B cell (primary cell): ENCODE results near the gene TFEC. TPM values are rescaled to one million over a fixed set of nuclear protein-coding genes. Genes with fewer than 3 reads are reported as not detected.

Experiments
- ATAC-seq: fragments of 200-7000 bp; cut with Tn5 transposase; one replicate; pipeline ENCODE4 v1.10.0; 2021; ENCODE audit warnings: low read depth, mild to moderate bottlenecking, moderate number of reproducible peaks, moderate library complexity
- CTCF ChIA-PET: fragments of 350-600 bp; sonication (Branson Sonifier 250); formaldehyde crosslinking; loops from one replicate; lab custom pipeline; 2021; ENCODE audit warnings: antibody characterized with exemption, inconsistent platforms; lab: Charles Lee
- POLR2A ChIA-PET: fragments of 350-600 bp; sonication (Branson Sonifier 250); formaldehyde crosslinking; loops from one replicate; lab custom pipeline; 2021; ENCODE audit warnings: antibody characterized with exemption; lab: Charles Lee
- DNase-seq: peaks from one replicate; pipeline ENCODE4 v3.0.0; 2013
- H2AFZ ChIP-seq: 2 replicates; pipeline ENCODE4 v1.6.1; 2012; ENCODE audit warnings: mild to moderate bottlenecking, low read depth, low read length; ENCODE audit not compliant: insufficient read depth, poor library complexity, severe bottlenecking
- H3K27ac ChIP-seq, 2 donors: 1 replicate in 1 of 2; 2 replicates in 1 of 2; pipeline ENCODE4 v1.5.1; 2012 to 2013; ENCODE audit warnings: low read length in 2 of 2, mild to moderate bottlenecking in 2 of 2, moderate library complexity in 1 of 2
- H3K27me3 ChIP-seq, 4 experiments: fragments of 200-600 bp in 1 of 4; sonication (generic) in 1 of 4; replicated peaks in 1 of 4; 1 replicate in 2 of 4; 2 replicates in 2 of 4; pipeline versions ENCODE4 v1.6.1 to v1.7.0; 2013 to 2016; ENCODE audit warnings: low read length in 3 of 4, mild to moderate bottlenecking in 2 of 4, mixed read lengths in 1 of 4, moderate library complexity in 1 of 4; ENCODE audit not compliant: insufficient read depth in 4 of 4, control insufficient read depth in 3 of 4; ENCODE audit errors: control extremely low read depth in 1 of 4
- H3K36me3 ChIP-seq, 2 experiments: replicated peaks in 1 of 2; 1 replicate in 1 of 2; 2 replicates in 1 of 2; pipeline versions ENCODE4 v1.6.1 to v1.7.1; 2013; ENCODE audit warnings: low read length in 1 of 2; ENCODE audit not compliant: insufficient read depth in 2 of 2, control insufficient read depth in 1 of 2; ENCODE audit errors: control extremely low read depth in 1 of 2, extremely low read depth in 1 of 2
- H3K4me1 ChIP-seq, 2 donors: fragments of 200-600 bp in 1 of 2; sonication (generic) in 1 of 2; 1 replicate in 1 of 2; 2 replicates in 1 of 2; pipeline versions ENCODE4 v1.5.1 to v1.6.1; 2013 to 2017; ENCODE audit warnings: low read length in 2 of 2; ENCODE audit not compliant: control insufficient read depth in 2 of 2, insufficient read depth in 2 of 2
- H3K4me2 ChIP-seq: replicated peaks from 2 replicates; pipeline ENCODE3; 2012; ENCODE audit warnings: mild to moderate bottlenecking, low read depth, low read length; ENCODE audit not compliant: poor library complexity, severe bottlenecking
- H3K4me3 ChIP-seq, 5 experiments: fragments of 200-600 bp in 1 of 5; sonication (generic) in 1 of 5; 1 replicate in 3 of 5; 2 replicates in 2 of 5; pipeline versions ENCODE4 v1.5.1 to v1.7.0; 2011 to 2016; ENCODE audit warnings: low read length in 4 of 5, mild to moderate bottlenecking in 4 of 5, low read depth in 2 of 5, control low read depth in 1 of 5, moderate library complexity in 1 of 5; ENCODE audit not compliant: insufficient read depth in 1 of 5; ENCODE audit errors: control extremely low read depth in 1 of 5, extremely low read depth in 1 of 5
- H3K79me2 ChIP-seq: fragments of 200-600 bp; sonication (generic); one replicate; pipeline ENCODE4 v1.6.0; 2016; ENCODE audit warnings: low read length; ENCODE audit not compliant: control insufficient read depth, insufficient read depth
- H3K9ac ChIP-seq: fragments of 200-600 bp; sonication (generic); 2 replicates; pipeline ENCODE4 v1.6.1; 2017; ENCODE audit warnings: mild to moderate bottlenecking, low read length, moderate library complexity
- H3K9me3 ChIP-seq, 3 donors: one replicate each; pipeline versions ENCODE4 v1.6.1 to v1.7.1; 2013; ENCODE audit warnings: low read length in 2 of 3; ENCODE audit not compliant: control insufficient read depth in 2 of 3, insufficient read depth in 1 of 3; ENCODE audit errors: control extremely low read depth in 1 of 3
- H4K20me1 ChIP-seq: 2 replicates; pipeline ENCODE4 v1.6.0; 2012; ENCODE audit warnings: mild to moderate bottlenecking, low read length; ENCODE audit not compliant: insufficient read depth, control insufficient read depth, poor library complexity, severe bottlenecking
- H3K27ac Mint-ChIP-seq: one replicate; pipeline ENCODE4 v1.8.0; 2021; ENCODE audit warnings: mixed read lengths
- H3K27me3 Mint-ChIP-seq: one replicate; pipeline ENCODE4 v1.8.0; 2021; ENCODE audit warnings: mixed read lengths
- H3K4me1 Mint-ChIP-seq: one replicate; pipeline ENCODE4 v1.8.0; 2021; ENCODE audit warnings: mixed read lengths
- H3K4me3 Mint-ChIP-seq: one replicate; pipeline ENCODE4 v1.8.0; 2021; ENCODE audit warnings: mixed read lengths
- H3K9me3 Mint-ChIP-seq: one replicate; pipeline ENCODE4 v1.8.0; 2022; ENCODE audit warnings: mixed read lengths; ENCODE audit not compliant: insufficient read depth
- EZH2 ChIP-seq: IDR thresholded peaks from 2 replicates; pipeline ENCODE4 v1.6.1; 2012; ENCODE audit warnings: borderline replicate concordance, low read depth, mild to moderate bottlenecking, moderate library complexity, low read length; ENCODE audit not compliant: insufficient read depth, poor library complexity, severe bottlenecking
- WGBS: methylation state at CpG from one replicate; pipeline ENCODE4 v1.1.5; 2013; ENCODE audit warnings: missing lambda C conversion rate; ENCODE audit not compliant: insufficient coverage; 5-methylcytosine and 5-hydroxymethylcytosine counted together
- intact Hi-C: fragments of 100-400 bp; cut with micrococcal nuclease; formaldehyde crosslinking; loops from one replicate; pipeline ENCODE4 v1.10.0; 2022
- polyA plus RNA-seq: library from polyadenylated mRNA; depleted of rRNA; stranded (reverse); fragments of >200 nt; gene quantifications from 2 replicates; pipeline ENCODE4 v1.2.3, GENCODE V29; 2012
- total RNA-seq, 2 donors: library from RNA; stranded (reverse); fragments of 120-200 nt in 1 of 2; gene quantifications; 1 replicate in 1 of 2; 2 replicates in 1 of 2; pipeline versions ENCODE4 v1.2.3 to v1.2.4, GENCODE V29; 2013 to 2022
- TF ChIP-seq, protein P1 (sequence below): fragments of 200-600 bp; IDR thresholded peaks from one replicate; pipeline ENCODE4 v1.8.0; 2022; ENCODE audit warnings: antibody characterized with exemption, mild to moderate bottlenecking

The TFEC gene
- total and polyA plus RNA-seq, 2 donors (not counting 1 experiment from before 2014, with no cell fraction given): 17.3 to 36.3 TPM

DNA sequence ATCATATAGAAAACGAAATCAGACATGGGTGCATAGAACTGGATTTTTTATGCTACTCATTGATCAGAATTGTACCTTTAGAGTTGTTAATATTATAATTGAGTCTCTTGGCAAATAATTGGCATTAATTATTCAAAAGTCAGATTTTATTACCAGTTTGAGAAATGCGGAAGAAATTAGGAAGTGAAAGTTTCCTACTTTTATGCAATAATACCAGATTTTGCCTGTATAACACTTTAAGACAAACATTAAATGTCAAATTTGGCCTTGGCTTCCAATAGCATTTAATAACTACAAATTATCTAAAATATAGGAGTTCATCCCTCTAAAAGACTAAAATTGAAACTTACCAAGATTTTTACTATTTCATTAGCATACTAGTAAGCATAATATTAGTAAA lies 6.8 kb upstream of the TFEC start:
- TF ChIP-seq, protein P1, sequence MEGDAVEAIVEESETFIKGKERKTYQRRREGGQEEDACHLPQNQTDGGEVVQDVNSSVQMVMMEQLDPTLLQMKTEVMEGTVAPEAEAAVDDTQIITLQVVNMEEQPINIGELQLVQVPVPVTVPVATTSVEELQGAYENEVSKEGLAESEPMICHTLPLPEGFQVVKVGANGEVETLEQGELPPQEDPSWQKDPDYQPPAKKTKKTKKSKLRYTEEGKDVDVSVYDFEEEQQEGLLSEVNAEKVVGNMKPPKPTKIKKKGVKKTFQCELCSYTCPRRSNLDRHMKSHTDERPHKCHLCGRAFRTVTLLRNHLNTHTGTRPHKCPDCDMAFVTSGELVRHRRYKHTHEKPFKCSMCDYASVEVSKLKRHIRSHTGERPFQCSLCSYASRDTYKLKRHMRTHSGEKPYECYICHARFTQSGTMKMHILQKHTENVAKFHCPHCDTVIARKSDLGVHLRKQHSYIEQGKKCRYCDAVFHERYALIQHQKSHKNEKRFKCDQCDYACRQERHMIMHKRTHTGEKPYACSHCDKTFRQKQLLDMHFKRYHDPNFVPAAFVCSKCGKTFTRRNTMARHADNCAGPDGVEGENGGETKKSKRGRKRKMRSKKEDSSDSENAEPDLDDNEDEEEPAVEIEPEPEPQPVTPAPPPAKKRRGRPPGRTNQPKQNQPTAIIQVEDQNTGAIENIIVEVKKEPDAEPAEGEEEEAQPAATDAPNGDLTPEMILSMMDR: no peak
- Mint-ChIP-seq H3K27ac (no peak overlapping the region), H3K9me3 (no peaks in the 10 kb centered on the region), H3K27me3 (no peaks in the 10 kb centered on the region), H3K4me1 (peaks cover 4% of the 10 kb centered on the region), H3K4me3 (no peak overlapping the region)
- no peaks in the 10 kb centered on the region for H4K20me1 ChIP-seq
- CTCF ChIA-PET: no interaction called here
- no peak overlapping the region for H2AFZ ChIP-seq
- H3K27ac ChIP-seq: no peak overlapping the region
- H3K36me3 ChIP-seq: no peaks in the 10 kb centered on the region
- POLR2A ChIA-PET: no interaction called here
- no peak for DNase-seq
- no peak overlapping the region for H3K9ac ChIP-seq
- H3K27me3 ChIP-seq: no peaks in the 10 kb centered on the region
- no peak overlapping the region for H3K4me3 ChIP-seq
- WGBS: no CpG with 5 or more reads among the region's 2 CpGs
- no peaks in the 10 kb centered on the region for H3K9me3 ChIP-seq
- H3K4me1 ChIP-seq: no peaks in the 10 kb centered on the region
- intact Hi-C loops: no loop called here
- no peak overlapping the region for H3K4me2 ChIP-seq
- no peak for ATAC-seq
- H3K79me2 ChIP-seq: no peaks in the 10 kb centered on the region

DNA sequence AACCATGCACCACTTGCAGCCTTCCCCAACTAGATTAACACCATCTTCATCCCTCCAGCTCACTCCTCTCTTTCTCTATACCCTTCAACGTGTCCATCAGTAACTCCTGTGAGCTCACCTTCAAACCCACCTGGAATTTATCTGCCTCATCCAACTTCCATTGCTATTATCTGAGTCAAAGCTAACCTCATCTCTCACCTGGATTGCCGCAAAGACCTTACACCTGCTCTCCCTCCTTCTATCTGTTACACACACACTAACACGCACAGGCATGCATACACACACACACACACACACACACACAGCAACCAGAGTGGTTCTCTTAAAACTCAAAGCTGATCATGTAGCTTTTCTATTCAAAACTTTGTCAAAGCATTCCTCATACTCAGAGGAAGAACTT lies 3.8 kb upstream of the TFEC start:
- H3K36me3 ChIP-seq: no peaks in the 10 kb centered on the region
- H3K9ac ChIP-seq: no peak overlapping the region
- no peaks in the 10 kb centered on the region for H3K4me1 ChIP-seq
- Mint-ChIP-seq H3K9me3 (no peaks in the 10 kb centered on the region), H3K4me3 (no peak overlapping the region), H3K27me3 (no peaks in the 10 kb centered on the region), H3K4me1 (peaks cover 5% of the 10 kb centered on the region), H3K27ac (no peak overlapping the region)
- ATAC-seq: no peak
- no peak overlapping the region for H3K4me3 ChIP-seq
- no peaks in the 10 kb centered on the region for H3K79me2 ChIP-seq
- intact Hi-C loops: no loop called here
- no peak overlapping the region for H2AFZ ChIP-seq
- 95% methylated on average over 3 of the region's 3 CpGs for WGBS
- H4K20me1 ChIP-seq: no peaks in the 10 kb centered on the region
- POLR2A ChIA-PET: no interaction called here
- no peaks in the 10 kb centered on the region for H3K27me3 ChIP-seq
- no peak overlapping the region for H3K4me2 ChIP-seq
- DNase-seq: no peak
- CTCF ChIA-PET: no interaction called here
- H3K9me3 ChIP-seq: no peaks in the 10 kb centered on the region
- H3K27ac ChIP-seq: no peak overlapping the region
- TF ChIP-seq, protein P1: no peak
- no peak for TF ChIP-seq EZH2
